ENCODE results near the gene RTN4IP1.
"Not testable (repeated sequence)": the region's sequence is repeated elsewhere in the genome, so short reads cannot be mapped to it uniquely, and the experiment has no call there.

RTN4IP1 gene

GRCh38 chr6:106549521-106549920, 79.8 kb downstream of the RTN4IP1 start:
- no peak overlapping the region for H3K27ac ChIP-seq (ENCODE audit: low read depth, low read length)
- no peak overlapping the region for H3K4me3 ChIP-seq (ENCODE audit: low read depth, low read length)
- H3K4me1 ChIP-seq (ENCODE audit: control insufficient read depth, insufficient read depth, low read length, unreplicated experiment) = peaks cover 35% of the 10 kb centered on the region
- H2AFZ ChIP-seq (ENCODE audit: low read length, unreplicated experiment) = no peak overlapping the region
- H3K36me3 ChIP-seq (ENCODE audit: insufficient read depth, low read length) = peaks cover 32% of the 10 kb centered on the region
- peaks cover 3% of the 10 kb centered on the region for H3K79me2 ChIP-seq (ENCODE audit: control insufficient read depth, insufficient read depth, low read length, unreplicated experiment)
- H3K27me3 ChIP-seq (ENCODE audit: insufficient read depth, low read length) = no peaks in the 10 kb centered on the region

GRCh38 chr6:106548926-106549455, 80.3 kb downstream of the RTN4IP1 start:
- not testable (repeated sequence) for H3K79me2 ChIP-seq (ENCODE audit: control insufficient read depth, insufficient read depth, low read length, unreplicated experiment); H2AFZ ChIP-seq (ENCODE audit: low read length, unreplicated experiment); H3K27me3 ChIP-seq (ENCODE audit: insufficient read depth, low read length); H3K4me3 ChIP-seq (ENCODE audit: low read depth, low read length)
- peak overlapping the region; percentile 43 for H3K27ac ChIP-seq (ENCODE audit: low read depth, low read length)
- H3K36me3 ChIP-seq (ENCODE audit: insufficient read depth, low read length) = peaks cover 36% of the 10 kb centered on the region
- H3K4me1 ChIP-seq (ENCODE audit: control insufficient read depth, insufficient read depth, low read length, unreplicated experiment) = peaks cover 35% of the 10 kb centered on the region

GRCh38 chr6:106547601-106548453, 81.5 kb downstream of the RTN4IP1 start:
- Histone ChIP-seq H3K27ac (ENCODE audit: low read depth, low read length) (peak overlapping the region; percentile 96), H3K36me3 (ENCODE audit: insufficient read depth, low read length) (peaks cover 31% of the 10 kb centered on the region), H3K79me2 (ENCODE audit: control insufficient read depth, insufficient read depth, low read length, unreplicated experiment) (peaks cover 3% of the 10 kb centered on the region), H3K27me3 (ENCODE audit: insufficient read depth, low read length) (no peaks in the 10 kb centered on the region), H3K4me1 (ENCODE audit: control insufficient read depth, insufficient read depth, low read length, unreplicated experiment) (peaks cover 35% of the 10 kb centered on the region), H2AFZ (ENCODE audit: low read length, unreplicated experiment) (peak overlapping the region; percentile 14), H3K4me3 (ENCODE audit: low read depth, low read length) (peak overlapping the region; percentile 44; the same call in 1 of the 2 replicates)

- H3K79me2 ChIP-seq (ENCODE audit: control insufficient read depth, insufficient read depth, low read length, unreplicated experiment) = peaks cover 3% of the 10 kb centered on the region
- no peak overlapping the region for H2AFZ ChIP-seq (ENCODE audit: low read length, unreplicated experiment)
- H3K4me3 ChIP-seq (ENCODE audit: low read depth, low read length) = peak overlapping the region; percentile 55
- no peaks in the 10 kb centered on the region for H3K27me3 ChIP-seq (ENCODE audit: insufficient read depth, low read length)
- H3K36me3 ChIP-seq (ENCODE audit: insufficient read depth, low read length) = peaks cover 29% of the 10 kb centered on the region
- H3K27ac ChIP-seq (ENCODE audit: low read depth, low read length) = peak overlapping the region; percentile 96
- H3K4me1 ChIP-seq (ENCODE audit: control insufficient read depth, insufficient read depth, low read length, unreplicated experiment) = peaks cover 35% of the 10 kb centered on the region
Observed at GRCh38 chr6:106546691-106547414, 82.4 kb downstream of the RTN4IP1 start.

- Histone ChIP-seq H3K27ac (ENCODE audit: low read depth, low read length) (peak overlapping the region; percentile 96), H3K4me1 (ENCODE audit: control insufficient read depth, insufficient read depth, low read length, unreplicated experiment) (peaks cover 36% of the 10 kb centered on the region), H2AFZ (ENCODE audit: low read length, unreplicated experiment) (no peak overlapping the region), H3K36me3 (ENCODE audit: insufficient read depth, low read length) (peaks cover 24% of the 10 kb centered on the region), H3K4me3 (ENCODE audit: low read depth, low read length) (peak overlapping the region; percentile 55), H3K79me2 (ENCODE audit: control insufficient read depth, insufficient read depth, low read length, unreplicated experiment) (peaks cover 3% of the 10 kb centered on the region), H3K27me3 (ENCODE audit: insufficient read depth, low read length) (no peaks in the 10 kb centered on the region)
Observed at GRCh38 chr6:106546261-106546690, 83.0 kb downstream of the RTN4IP1 start.

GRCh38 chr6:106540907-106541306, 88.4 kb downstream of the RTN4IP1 start:
- Histone ChIP-seq H3K36me3 (ENCODE audit: insufficient read depth, low read length) (peaks cover 39% of the 10 kb centered on the region), H3K4me3 (ENCODE audit: low read depth, low read length) (no peak overlapping the region), H3K79me2 (ENCODE audit: control insufficient read depth, insufficient read depth, low read length, unreplicated experiment) (no peaks in the 10 kb centered on the region), H3K4me1 (ENCODE audit: control insufficient read depth, insufficient read depth, low read length, unreplicated experiment) (peaks cover 35% of the 10 kb centered on the region), H3K27me3 (ENCODE audit: insufficient read depth, low read length) (no peaks in the 10 kb centered on the region), H2AFZ (ENCODE audit: low read length, unreplicated experiment) (peak overlapping the region; percentile 19), H3K27ac (ENCODE audit: low read depth, low read length) (peak overlapping the region; percentile 11; the same call in 1 of the 2 replicates)

GRCh38 chr6:106540432-106540831, 88.9 kb downstream of the RTN4IP1 start:
- Histone ChIP-seq H3K4me3 (ENCODE audit: low read depth, low read length) (no peak overlapping the region), H3K79me2 (ENCODE audit: control insufficient read depth, insufficient read depth, low read length, unreplicated experiment) (no peaks in the 10 kb centered on the region), H3K36me3 (ENCODE audit: insufficient read depth, low read length) (peaks cover 40% of the 10 kb centered on the region), H3K4me1 (ENCODE audit: control insufficient read depth, insufficient read depth, low read length, unreplicated experiment) (peaks cover 32% of the 10 kb centered on the region), H2AFZ (ENCODE audit: low read length, unreplicated experiment) (no peak overlapping the region), H3K27ac (ENCODE audit: low read depth, low read length) (peak overlapping the region; percentile 11), H3K27me3 (ENCODE audit: insufficient read depth, low read length) (no peaks in the 10 kb centered on the region)

GRCh38 chr6:106539936-106540335, 89.4 kb downstream of the RTN4IP1 start:
- no peak overlapping the region for H2AFZ ChIP-seq (ENCODE audit: low read length, unreplicated experiment)
- peaks cover 31% of the 10 kb centered on the region for H3K4me1 ChIP-seq (ENCODE audit: control insufficient read depth, insufficient read depth, low read length, unreplicated experiment)
- H3K79me2 ChIP-seq (ENCODE audit: control insufficient read depth, insufficient read depth, low read length, unreplicated experiment) = no peaks in the 10 kb centered on the region
- H3K27me3 ChIP-seq (ENCODE audit: insufficient read depth, low read length) = no peaks in the 10 kb centered on the region
- H3K4me3 ChIP-seq (ENCODE audit: low read depth, low read length) = no peak overlapping the region
- no peak overlapping the region for H3K27ac ChIP-seq (ENCODE audit: low read depth, low read length)
- peaks cover 44% of the 10 kb centered on the region for H3K36me3 ChIP-seq (ENCODE audit: insufficient read depth, low read length)

GRCh38 chr6:106538145-106538544, 91.2 kb downstream of the RTN4IP1 start:
- Histone ChIP-seq H3K4me1 (ENCODE audit: control insufficient read depth, insufficient read depth, low read length, unreplicated experiment) (peaks cover 47% of the 10 kb centered on the region), H3K27ac (ENCODE audit: low read depth, low read length) (no peak overlapping the region), H3K36me3 (ENCODE audit: insufficient read depth, low read length) (peaks cover 29% of the 10 kb centered on the region), H3K27me3 (ENCODE audit: insufficient read depth, low read length) (no peaks in the 10 kb centered on the region), H3K79me2 (ENCODE audit: control insufficient read depth, insufficient read depth, low read length, unreplicated experiment) (no peaks in the 10 kb centered on the region), H3K4me3 (ENCODE audit: low read depth, low read length) (no peak overlapping the region), H2AFZ (ENCODE audit: low read length, unreplicated experiment) (no peak overlapping the region)

GRCh38 chr6:106537662-106538061, 91.6 kb downstream of the RTN4IP1 start:
- Histone ChIP-seq H3K79me2 (ENCODE audit: control insufficient read depth, insufficient read depth, low read length, unreplicated experiment) (no peaks in the 10 kb centered on the region), H3K4me1 (ENCODE audit: control insufficient read depth, insufficient read depth, low read length, unreplicated experiment) (peaks cover 50% of the 10 kb centered on the region), H3K27me3 (ENCODE audit: insufficient read depth, low read length) (no peaks in the 10 kb centered on the region), H3K36me3 (ENCODE audit: insufficient read depth, low read length) (peaks cover 29% of the 10 kb centered on the region), H3K4me3 (ENCODE audit: low read depth, low read length) (no peak overlapping the region), H2AFZ (ENCODE audit: low read length, unreplicated experiment) (no peak overlapping the region), H3K27ac (ENCODE audit: low read depth, low read length) (no peak overlapping the region)
